ENCODE measurements around the gene KIF26B. TPM values are rescaled to one million over a fixed set of nuclear protein-coding genes. Genes with fewer than 3 reads are reported as not detected.

The KIF26B gene
- polyA plus RNA-seq, 1 donor from 2014 or later, result 6.3 TPM

- Histone ChIP-seq H3K9me3 (ENCODE audit: low read length) (no peaks in the 10 kb centered on the region), H3F3A (ENCODE audit: insufficient read depth, low read length, poor library complexity, severe bottlenecking) (no peaks in the 10 kb centered on the region), H3K27me3 (ENCODE audit: insufficient read depth, low read depth, low read length) (no peaks in the 10 kb centered on the region), H3K36me3 (ENCODE audit: insufficient read depth, low read length) (no peaks in the 10 kb centered on the region), H3K27ac (ENCODE audit: low read length) (peak overlapping the region; percentile 74), H3K9me2 (ENCODE audit: insufficient read depth, low read length) (no peaks in the 10 kb centered on the region), H3K4me2 (ENCODE audit: low read length) (peak overlapping the region; percentile 39), H4K20me1 (ENCODE audit: insufficient read depth) (no peaks in the 10 kb centered on the region), H3K4me3 (ENCODE audit: low read length) (peak overlapping the region; percentile 28), H3K9ac (ENCODE audit: low read length) (peak overlapping the region; percentile 13), H2AFZ (ENCODE audit: low read depth, low read length) (no peak overlapping the region), H3K79me2 (replicated peaks; ENCODE audit: insufficient read depth, low read length) (no peaks in the 10 kb centered on the region)
- TF ChIP-seq TAF1 (IDR thresholded peaks at IDR 0.05; ENCODE audit: low read depth) (no peak), MXI1 (conservative IDR thresholded peaks at IDR 0.05; ENCODE audit: poor library complexity, severe bottlenecking) (peak; percentile 38), EZH2 (IDR thresholded peaks at IDR 0.05; ENCODE audit: borderline replicate concordance, insufficient read depth, low read length, poor library complexity, severe bottlenecking) (no peak), SMC3 (conservative IDR thresholded peaks at IDR 0.05; ENCODE audit: poor library complexity) (peak; percentile 26), POLR2AphosphoS5 (IDR thresholded peaks at IDR 0.05) (peak; percentile 83), EP300 (conservative IDR thresholded peaks at IDR 0.05; ENCODE audit: poor library complexity, severe bottlenecking) (peak; percentile 66), RAD21 (conservative IDR thresholded peaks at IDR 0.05) (peak; percentile 24), REST (IDR thresholded peaks at IDR 0.05; ENCODE audit: borderline replicate concordance) (no peak)
- TF ChIP-seq, protein P1, sequence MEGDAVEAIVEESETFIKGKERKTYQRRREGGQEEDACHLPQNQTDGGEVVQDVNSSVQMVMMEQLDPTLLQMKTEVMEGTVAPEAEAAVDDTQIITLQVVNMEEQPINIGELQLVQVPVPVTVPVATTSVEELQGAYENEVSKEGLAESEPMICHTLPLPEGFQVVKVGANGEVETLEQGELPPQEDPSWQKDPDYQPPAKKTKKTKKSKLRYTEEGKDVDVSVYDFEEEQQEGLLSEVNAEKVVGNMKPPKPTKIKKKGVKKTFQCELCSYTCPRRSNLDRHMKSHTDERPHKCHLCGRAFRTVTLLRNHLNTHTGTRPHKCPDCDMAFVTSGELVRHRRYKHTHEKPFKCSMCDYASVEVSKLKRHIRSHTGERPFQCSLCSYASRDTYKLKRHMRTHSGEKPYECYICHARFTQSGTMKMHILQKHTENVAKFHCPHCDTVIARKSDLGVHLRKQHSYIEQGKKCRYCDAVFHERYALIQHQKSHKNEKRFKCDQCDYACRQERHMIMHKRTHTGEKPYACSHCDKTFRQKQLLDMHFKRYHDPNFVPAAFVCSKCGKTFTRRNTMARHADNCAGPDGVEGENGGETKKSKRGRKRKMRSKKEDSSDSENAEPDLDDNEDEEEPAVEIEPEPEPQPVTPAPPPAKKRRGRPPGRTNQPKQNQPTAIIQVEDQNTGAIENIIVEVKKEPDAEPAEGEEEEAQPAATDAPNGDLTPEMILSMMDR (IDR thresholded peaks at IDR 0.05; ENCODE audit: poor library complexity, severe bottlenecking), result peak; percentile 11
Measured at GRCh38 chr1:245718123-245718522, 563.3 kb downstream of the KIF26B start.

GRCh38 chr1:245718951-245719350, 564.2 kb downstream of the KIF26B start:
- Histone ChIP-seq H2AFZ (ENCODE audit: low read depth, low read length) (peak overlapping the region; percentile 5), H3K36me3 (ENCODE audit: insufficient read depth, low read length) (no peaks in the 10 kb centered on the region), H4K20me1 (ENCODE audit: insufficient read depth) (no peaks in the 10 kb centered on the region), H3K4me2 (ENCODE audit: low read length) (no peak overlapping the region), H3F3A (ENCODE audit: insufficient read depth, low read length, poor library complexity, severe bottlenecking) (no peaks in the 10 kb centered on the region), H3K9ac (ENCODE audit: low read length) (peak overlapping the region; percentile 9), H3K9me2 (ENCODE audit: insufficient read depth, low read length) (no peaks in the 10 kb centered on the region), H3K27ac (ENCODE audit: low read length) (peak overlapping the region; percentile 74), H3K27me3 (ENCODE audit: insufficient read depth, low read depth, low read length) (no peaks in the 10 kb centered on the region), H3K4me3 (ENCODE audit: low read length) (no peak overlapping the region), H3K79me2 (replicated peaks; ENCODE audit: insufficient read depth, low read length) (no peaks in the 10 kb centered on the region), H3K9me3 (ENCODE audit: low read length) (no peaks in the 10 kb centered on the region)
- TF ChIP-seq EP300 (conservative IDR thresholded peaks at IDR 0.05; ENCODE audit: poor library complexity, severe bottlenecking) (peak; percentile 89), MXI1 (conservative IDR thresholded peaks at IDR 0.05; ENCODE audit: poor library complexity, severe bottlenecking) (peak; percentile 24), REST (IDR thresholded peaks at IDR 0.05; ENCODE audit: borderline replicate concordance) (no peak), TAF1 (IDR thresholded peaks at IDR 0.05; ENCODE audit: low read depth) (no peak), SMC3 (conservative IDR thresholded peaks at IDR 0.05; ENCODE audit: poor library complexity) (no peak), POLR2AphosphoS5 (IDR thresholded peaks at IDR 0.05) (peak; percentile 57), EZH2 (IDR thresholded peaks at IDR 0.05; ENCODE audit: borderline replicate concordance, insufficient read depth, low read length, poor library complexity, severe bottlenecking) (no peak), RAD21 (conservative IDR thresholded peaks at IDR 0.05) (no peak)
- TF ChIP-seq, protein P1 (IDR thresholded peaks at IDR 0.05; ENCODE audit: poor library complexity, severe bottlenecking), result no peak

Measured in neural cell (in vitro differentiated cells).